Measurements from ENCODE around the gene ADCY2.

ADCY2 gene

DNA sequence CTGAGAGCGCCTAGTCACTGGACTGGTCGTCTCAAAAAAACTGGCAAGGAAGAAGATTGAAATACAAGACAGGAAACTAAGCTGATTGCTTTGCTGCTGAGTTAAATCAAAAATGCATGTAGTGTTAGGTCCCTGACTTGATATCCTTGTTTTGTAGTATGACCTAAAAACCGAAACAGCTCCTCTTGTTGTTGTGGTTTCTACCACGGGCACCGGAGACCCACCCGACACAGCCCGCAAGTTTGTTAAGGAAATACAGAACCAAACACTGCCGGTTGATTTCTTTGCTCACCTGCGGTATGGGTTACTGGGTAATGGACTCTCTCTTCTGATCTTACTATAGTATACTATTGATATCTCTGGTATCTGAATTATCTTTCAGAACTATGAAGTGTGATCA, 477.3 kb downstream of the ADCY2 start:
- Histone ChIP-seq H3K9ac (ENCODE audit: low read length in 2 of 2) (no peak overlapping the region), H3K36me3 (ENCODE audit: control insufficient read depth in 2 of 2, insufficient read depth in 2 of 2, low read length in 2 of 2) (peaks cover 18 to 21% of the 10 kb centered on the region in 2 donors), H3K9me3 (ENCODE audit: control insufficient read depth in 2 of 2, low read length in 2 of 2) (no peaks in the 10 kb centered on the region), H3K27me3 (ENCODE audit: control insufficient read depth in 1 of 2, insufficient read depth in 2 of 2, low read length in 2 of 2) (no peaks in the 10 kb centered on the region), H3K4me1 (ENCODE audit: control insufficient read depth, insufficient read depth, low read length) (no peaks in the 10 kb centered on the region), H3K4me3 (ENCODE audit: low read length in 2 of 2) (no peak overlapping the region), H3K27ac (ENCODE audit: low read length) (no peak overlapping the region)

GRCh38 chr5:7874639-7875038, 478.7 kb downstream of the ADCY2 start:
- Histone ChIP-seq H3K9me3 (ENCODE audit: control insufficient read depth in 2 of 2, low read length in 2 of 2) (no peaks in the 10 kb centered on the region), H3K27ac (ENCODE audit: low read length) (no peak overlapping the region)

DNA sequence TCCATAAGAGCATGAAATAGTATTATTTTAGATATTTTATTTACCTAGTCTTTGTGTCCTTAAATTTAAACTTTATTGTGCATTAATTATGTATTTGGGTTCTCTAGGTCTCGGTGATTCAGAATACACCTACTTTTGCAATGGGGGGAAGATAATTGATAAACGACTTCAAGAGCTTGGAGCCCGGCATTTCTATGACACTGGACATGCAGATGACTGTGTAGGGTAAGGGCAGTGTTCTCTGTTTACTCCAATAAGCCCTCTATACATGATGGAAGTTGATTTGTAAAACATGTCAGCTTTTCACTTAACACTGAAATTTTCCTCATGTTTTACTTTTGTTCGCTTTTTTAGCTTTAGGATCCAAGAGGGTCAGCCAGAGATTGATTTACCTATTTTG, 479.2 kb downstream of the ADCY2 start:
- peaks cover 29 to 33% of the 10 kb centered on the region in 2 donors for H3K36me3 ChIP-seq (ENCODE audit: control insufficient read depth in 2 of 2, insufficient read depth in 2 of 2, low read length in 2 of 2)
- no peaks in the 10 kb centered on the region for H3K4me1 ChIP-seq (ENCODE audit: control insufficient read depth, insufficient read depth, low read length)
- H3K27me3 ChIP-seq (ENCODE audit: control insufficient read depth in 1 of 2, insufficient read depth in 2 of 2, low read length in 2 of 2): no peaks in the 10 kb centered on the region
- H3K9me3 ChIP-seq (ENCODE audit: control insufficient read depth in 2 of 2, low read length in 2 of 2): no peaks in the 10 kb centered on the region
- no peak overlapping the region for H3K9ac ChIP-seq (ENCODE audit: low read length in 2 of 2)
- H3K4me3 ChIP-seq (ENCODE audit: low read length in 2 of 2): no peak overlapping the region
- no peak overlapping the region for H3K27ac ChIP-seq (ENCODE audit: low read length)

More at GRCh38 chr5:7874639-7875038, 478.7 kb downstream of the ADCY2 start:
- H3K9ac ChIP-seq (ENCODE audit: low read length in 2 of 2): no peak overlapping the region
- H3K4me1 ChIP-seq (ENCODE audit: control insufficient read depth, insufficient read depth, low read length): no peaks in the 10 kb centered on the region
- H3K4me3 ChIP-seq (ENCODE audit: low read length in 2 of 2): no peak overlapping the region
- no peaks in the 10 kb centered on the region for H3K27me3 ChIP-seq (ENCODE audit: control insufficient read depth in 1 of 2, insufficient read depth in 2 of 2, low read length in 2 of 2)
- peaks cover 27 to 28% of the 10 kb centered on the region in 2 donors for H3K36me3 ChIP-seq (ENCODE audit: control insufficient read depth in 2 of 2, insufficient read depth in 2 of 2, low read length in 2 of 2)

GRCh38 chr5:7876867-7877266, 480.9 kb downstream of the ADCY2 start:
- no peaks in the 10 kb centered on the region for H3K9me3 ChIP-seq (ENCODE audit: control insufficient read depth in 2 of 2, low read length in 2 of 2)

GRCh38 chr5:7877851-7878250, 481.9 kb downstream of the ADCY2 start:
- Histone ChIP-seq H3K4me1 (ENCODE audit: control insufficient read depth, insufficient read depth, low read length) (no peaks in the 10 kb centered on the region), H3K27ac (ENCODE audit: low read length) (no peak overlapping the region), H3K36me3 (ENCODE audit: control insufficient read depth in 2 of 2, insufficient read depth in 2 of 2, low read length in 2 of 2) (peaks cover 40 to 50% of the 10 kb centered on the region in 2 donors)

More at GRCh38 chr5:7876867-7877266, 480.9 kb downstream of the ADCY2 start:
- peaks cover 32 to 42% of the 10 kb centered on the region in 2 donors for H3K36me3 ChIP-seq (ENCODE audit: control insufficient read depth in 2 of 2, insufficient read depth in 2 of 2, low read length in 2 of 2)
- H3K4me3 ChIP-seq (ENCODE audit: low read length in 2 of 2): no peak overlapping the region
- H3K9ac ChIP-seq (ENCODE audit: low read length in 2 of 2): no peak overlapping the region
- H3K4me1 ChIP-seq (ENCODE audit: control insufficient read depth, insufficient read depth, low read length): no peaks in the 10 kb centered on the region
- H3K27ac ChIP-seq (ENCODE audit: low read length): no peak overlapping the region
- no peaks in the 10 kb centered on the region for H3K27me3 ChIP-seq (ENCODE audit: control insufficient read depth in 1 of 2, insufficient read depth in 2 of 2, low read length in 2 of 2)

DNA sequence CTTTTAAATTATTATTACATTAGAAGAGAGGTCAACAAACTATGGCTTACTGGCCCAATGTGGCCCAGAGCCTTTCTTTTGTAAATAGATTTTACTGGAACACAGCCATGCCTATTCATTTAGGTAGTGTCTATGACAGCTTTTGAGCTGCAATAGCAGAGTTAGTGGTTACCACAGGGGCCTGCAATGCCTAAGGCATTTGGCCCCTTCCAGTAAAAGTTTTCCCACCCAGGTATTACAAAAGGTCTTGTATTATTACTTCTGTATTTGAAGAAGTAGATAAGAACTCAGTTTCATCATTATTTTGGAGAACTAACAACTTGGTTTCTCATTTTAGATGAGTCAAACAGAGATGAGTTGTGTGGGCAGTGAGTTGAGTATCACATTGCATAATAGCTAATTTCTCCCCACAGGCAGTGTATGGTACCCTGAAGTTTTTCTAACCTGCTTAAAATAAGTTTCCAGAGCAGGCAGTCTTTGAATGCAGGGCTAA, 482.5 kb downstream of the ADCY2 start:
- H3K9ac ChIP-seq (ENCODE audit: low read length in 2 of 2): no peak overlapping the region
- no peaks in the 10 kb centered on the region for H3K9me3 ChIP-seq (ENCODE audit: control insufficient read depth in 2 of 2, low read length in 2 of 2)
- H3K4me3 ChIP-seq (ENCODE audit: low read length in 2 of 2): no peak overlapping the region
- no peak overlapping the region for H3K27ac ChIP-seq (ENCODE audit: low read length)
- H3K36me3 ChIP-seq (ENCODE audit: control insufficient read depth in 2 of 2, insufficient read depth in 2 of 2, low read length in 2 of 2): peaks cover 45 to 56% of the 10 kb centered on the region in 2 donors
- H3K4me1 ChIP-seq (ENCODE audit: control insufficient read depth, insufficient read depth, low read length): no peaks in the 10 kb centered on the region
- no peaks in the 10 kb centered on the region for H3K27me3 ChIP-seq (ENCODE audit: control insufficient read depth in 1 of 2, insufficient read depth in 2 of 2, low read length in 2 of 2)

More at GRCh38 chr5:7877851-7878250, 481.9 kb downstream of the ADCY2 start:
- Histone ChIP-seq H3K9ac (ENCODE audit: low read length in 2 of 2) (no peak overlapping the region), H3K27me3 (ENCODE audit: control insufficient read depth in 1 of 2, insufficient read depth in 2 of 2, low read length in 2 of 2) (no peaks in the 10 kb centered on the region), H3K9me3 (ENCODE audit: control insufficient read depth in 2 of 2, low read length in 2 of 2) (no peaks in the 10 kb centered on the region), H3K4me3 (ENCODE audit: low read length in 2 of 2) (no peak overlapping the region)
